ENCODE results near the gene KITLG. TPM values are rescaled to one million over a fixed set of nuclear protein-coding genes. Genes with fewer than 3 reads are reported as not detected.
"Not testable (repeated sequence)": the region's sequence is repeated elsewhere in the genome, so short reads cannot be mapped to it uniquely, and the experiment has no call there.

Gene KITLG
- total RNA-seq, 1 donor from 2014 or later: 30.5 TPM

DNA sequence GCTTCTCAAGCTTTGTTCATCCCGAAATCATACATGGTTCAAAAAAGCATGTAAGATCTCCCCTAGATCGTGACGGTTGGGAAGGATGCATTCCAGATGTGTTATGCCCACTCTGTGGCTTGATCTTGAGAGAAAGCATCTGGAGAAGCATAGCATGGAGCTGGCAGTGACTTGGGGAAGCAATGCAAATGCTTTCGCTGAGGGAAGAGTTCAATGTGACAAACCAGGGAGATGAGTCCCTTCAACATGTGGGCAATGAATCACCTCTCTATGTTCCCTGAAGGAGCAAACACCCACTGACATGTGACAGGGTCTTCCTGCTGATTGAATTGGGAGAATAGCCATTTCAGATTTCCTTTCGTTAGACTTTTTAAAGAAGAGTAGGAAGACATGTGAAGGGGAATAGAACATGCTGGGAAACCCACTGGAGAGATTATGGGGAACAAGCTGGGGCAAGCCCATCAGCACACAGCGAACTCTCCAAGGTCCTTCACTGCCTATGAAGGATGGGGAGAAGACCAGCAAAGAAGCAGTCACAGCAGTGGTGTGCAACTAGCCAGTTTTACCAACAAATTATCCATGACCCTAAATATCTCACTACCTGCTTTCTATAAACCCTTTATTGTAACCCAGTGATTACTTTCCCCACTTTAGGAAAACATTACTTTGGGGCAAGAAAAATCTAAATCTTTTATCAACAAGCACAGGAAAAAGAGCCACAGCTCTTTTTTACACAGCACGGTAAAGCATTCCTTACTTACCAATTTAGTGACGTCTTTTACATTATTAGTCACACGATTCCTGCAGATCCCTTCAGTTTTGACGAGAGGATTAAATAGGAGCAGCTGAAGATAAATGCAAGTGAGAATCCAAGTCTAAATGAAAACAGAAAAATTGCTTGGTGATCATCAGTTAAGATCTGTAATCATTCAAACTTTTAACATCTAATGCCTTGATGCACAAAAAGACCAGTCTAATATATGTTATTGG lies 35.0 kb downstream of the KITLG start:
- DNase-seq (ENCODE audit: low spot score): no peak

DNA sequence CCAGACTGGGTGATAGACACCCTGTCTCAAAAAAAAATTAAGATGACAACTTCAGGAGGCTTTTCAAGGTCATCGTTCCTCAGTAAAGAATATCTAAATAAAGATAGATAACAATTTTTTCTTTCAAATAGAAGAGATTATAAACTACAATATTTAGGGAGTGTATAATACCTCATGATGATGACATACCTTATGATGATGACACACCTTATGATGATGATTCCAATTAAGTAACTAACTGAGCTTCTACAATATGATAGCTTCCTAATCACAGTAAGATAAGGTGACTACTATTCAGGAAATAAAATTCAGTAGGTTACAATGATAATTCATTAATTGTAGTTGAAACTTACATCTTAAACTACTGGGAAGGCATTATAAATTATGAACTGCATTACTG lies 40.4 kb downstream of the KITLG start:
- no peak for DNase-seq (ENCODE audit: low spot score)

DNA sequence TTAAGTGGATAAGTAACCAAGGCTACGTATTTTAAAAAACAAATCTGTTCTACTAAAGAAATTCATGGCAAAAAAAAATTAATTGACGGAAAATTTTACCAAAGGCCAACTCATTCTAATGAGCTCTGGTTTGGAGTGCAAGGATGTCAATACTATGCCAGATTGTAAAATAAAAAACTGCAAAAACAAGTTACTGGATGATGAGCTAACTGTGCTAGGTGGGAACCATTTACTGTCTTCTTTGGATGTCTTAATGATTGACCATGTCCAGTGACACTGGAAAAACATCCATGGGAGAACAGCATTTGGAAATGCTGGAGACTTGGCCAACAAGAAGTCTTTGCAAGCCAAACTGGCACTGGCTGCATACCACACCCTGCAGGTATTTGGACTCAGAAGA lies 41.6 kb downstream of the KITLG start:
- no peak for DNase-seq (ENCODE audit: low spot score)

DNA sequence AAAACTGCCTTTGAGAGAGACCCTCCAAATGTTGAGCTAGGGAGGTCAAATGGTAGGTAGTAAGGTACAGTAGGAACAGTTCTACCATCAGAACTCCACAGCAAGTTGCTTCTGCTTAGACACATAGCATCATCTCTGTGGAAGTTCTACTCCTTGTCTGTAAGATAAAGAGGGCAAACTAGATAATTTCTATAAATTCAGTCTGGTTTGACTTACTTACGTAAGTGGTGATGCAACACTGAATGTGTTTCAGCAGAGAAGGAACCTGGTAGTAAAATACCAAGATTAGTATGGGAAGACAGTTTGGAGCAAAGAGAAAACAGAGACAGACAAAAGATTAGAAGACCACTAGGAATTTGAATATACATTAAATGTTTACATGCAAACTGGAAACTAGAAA lies 42.0 kb downstream of the KITLG start:
- no peak for DNase-seq (ENCODE audit: low spot score)

DNA sequence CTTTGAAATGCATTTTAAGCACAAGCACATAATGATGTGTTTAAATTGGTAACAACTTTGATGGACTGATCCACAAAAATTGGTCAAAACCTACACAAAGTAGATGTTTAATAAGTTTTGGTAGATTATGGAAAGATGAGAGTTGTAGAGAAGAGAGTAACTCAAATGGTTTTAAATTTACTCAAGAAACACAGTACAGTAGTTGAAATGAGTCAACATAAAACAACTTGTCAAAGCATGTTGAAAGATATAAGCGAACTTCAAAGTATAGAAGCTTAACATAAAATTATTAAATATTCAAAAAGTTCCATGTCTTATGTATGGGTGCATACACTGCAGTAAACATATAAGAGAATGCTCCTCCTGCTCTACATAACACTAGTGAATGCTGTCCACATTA lies 49.4 kb downstream of the KITLG start:
- DNase-seq (ENCODE audit: low spot score): no peak

DNA sequence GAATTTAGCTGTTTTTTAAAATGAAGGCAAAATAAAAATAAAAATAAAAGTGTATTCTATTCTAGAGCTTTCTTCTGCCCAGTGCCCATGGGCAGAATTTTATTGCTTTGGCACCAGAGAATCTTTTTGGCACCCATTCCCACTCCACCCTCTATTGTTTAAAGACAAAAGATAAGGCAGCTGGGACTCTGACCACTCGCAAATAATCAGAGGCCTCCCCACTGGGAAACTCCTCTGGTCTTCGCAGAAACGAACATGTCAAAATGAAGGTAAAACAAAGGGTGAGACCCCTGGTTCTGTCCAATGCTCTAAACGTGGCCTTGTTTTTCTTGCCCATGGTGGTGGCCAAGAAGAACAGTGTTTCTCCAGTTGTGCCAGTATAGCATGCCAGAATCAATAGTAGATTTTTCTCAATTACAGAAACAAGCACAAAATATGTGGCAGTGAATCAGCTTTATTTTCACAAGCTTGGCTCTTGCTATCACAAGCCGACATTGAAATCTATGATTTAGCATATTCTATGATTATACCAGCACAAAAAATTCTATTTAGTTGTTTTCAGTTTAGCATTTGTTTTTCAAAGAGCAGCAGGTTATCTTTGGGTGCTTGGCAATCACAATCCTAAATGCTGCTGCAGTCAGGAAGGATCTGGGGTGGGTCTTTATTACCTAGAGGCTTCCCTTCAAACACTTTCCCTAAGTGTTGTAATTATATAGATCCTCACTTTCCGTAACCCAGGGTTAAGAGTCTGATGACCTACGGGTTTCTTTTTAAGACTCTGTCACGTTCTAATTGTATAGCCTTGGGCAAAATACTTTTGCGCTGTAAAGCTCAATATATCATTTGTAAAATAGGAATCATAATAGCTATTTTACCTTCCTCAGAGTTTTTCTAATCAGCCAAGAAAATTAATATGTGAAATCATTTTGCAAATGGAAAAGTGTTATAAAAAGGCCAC lies 50.5 kb downstream of the KITLG start:
- DNase-seq (ENCODE audit: low spot score): no peak

DNA sequence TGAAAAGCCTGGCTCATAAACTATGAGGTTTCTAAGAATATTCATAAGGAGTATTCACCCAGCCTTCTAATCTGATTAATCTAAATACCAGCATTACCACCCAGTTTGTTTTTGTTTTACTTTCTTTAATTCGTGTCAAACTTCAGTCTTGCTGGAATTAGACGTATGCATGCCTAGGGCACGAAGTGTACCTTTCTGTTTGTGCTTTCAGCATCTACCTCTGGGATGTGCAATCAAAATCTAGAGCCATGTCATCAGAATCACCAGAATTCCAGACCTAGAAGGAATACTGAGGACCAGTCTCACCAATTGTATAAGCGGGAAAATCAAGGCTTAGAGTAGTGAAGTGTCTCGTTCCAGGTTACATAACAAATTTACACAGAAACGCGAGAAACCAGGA lies 57.3 kb downstream of the KITLG start:
- no peak for DNase-seq (ENCODE audit: low spot score)

DNA sequence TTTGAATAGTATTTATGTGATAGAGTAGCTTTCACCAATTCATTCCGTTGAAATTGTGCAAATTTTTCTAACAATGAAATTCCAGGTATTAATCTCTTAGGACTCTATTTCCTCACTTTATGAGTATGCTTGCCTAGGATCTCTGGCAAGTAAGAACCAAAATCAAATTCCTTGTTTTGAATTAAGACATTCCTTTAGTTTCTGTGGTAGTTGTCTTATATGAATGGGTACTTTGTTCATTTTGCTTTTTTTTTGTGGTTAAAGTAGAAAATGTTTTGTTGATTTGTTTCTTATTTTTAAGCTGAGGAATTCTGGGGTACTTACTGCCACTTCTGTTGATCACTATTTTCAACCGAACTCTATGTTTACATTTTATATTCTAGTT lies 59.8 kb downstream of the KITLG start:
- no peak for DNase-seq (ENCODE audit: low spot score)

DNA sequence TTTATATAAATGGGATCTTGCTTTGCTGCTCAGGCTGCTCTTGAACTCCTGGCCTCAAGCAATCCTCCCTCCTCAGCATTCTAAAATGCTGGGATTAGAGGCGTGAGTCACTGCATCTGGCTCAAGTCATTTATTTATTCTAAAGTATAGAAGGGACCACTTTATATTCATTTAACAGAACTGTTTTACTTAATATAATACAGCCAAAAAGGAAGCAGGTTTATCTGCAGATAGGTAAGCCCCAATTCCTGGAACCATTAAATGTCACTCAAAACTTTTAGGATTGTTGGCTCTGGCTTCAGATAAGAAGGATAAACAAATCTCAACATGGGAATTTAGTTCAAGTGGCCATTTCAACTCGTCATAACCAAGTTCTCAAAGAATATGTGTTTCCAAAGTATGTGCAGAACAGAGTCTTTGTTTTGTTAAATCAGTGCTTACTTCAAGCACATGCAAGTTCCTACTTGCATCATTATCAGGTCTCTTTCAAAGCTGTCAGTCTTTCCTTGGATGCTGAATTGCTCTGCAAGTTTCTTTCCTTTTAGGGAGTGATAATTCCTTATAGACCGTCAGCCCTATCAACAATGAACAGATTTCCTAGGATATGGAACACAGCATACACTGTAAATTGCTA lies 60.4 kb downstream of the KITLG start:
- DNase-seq (ENCODE audit: low spot score): no peak

DNA sequence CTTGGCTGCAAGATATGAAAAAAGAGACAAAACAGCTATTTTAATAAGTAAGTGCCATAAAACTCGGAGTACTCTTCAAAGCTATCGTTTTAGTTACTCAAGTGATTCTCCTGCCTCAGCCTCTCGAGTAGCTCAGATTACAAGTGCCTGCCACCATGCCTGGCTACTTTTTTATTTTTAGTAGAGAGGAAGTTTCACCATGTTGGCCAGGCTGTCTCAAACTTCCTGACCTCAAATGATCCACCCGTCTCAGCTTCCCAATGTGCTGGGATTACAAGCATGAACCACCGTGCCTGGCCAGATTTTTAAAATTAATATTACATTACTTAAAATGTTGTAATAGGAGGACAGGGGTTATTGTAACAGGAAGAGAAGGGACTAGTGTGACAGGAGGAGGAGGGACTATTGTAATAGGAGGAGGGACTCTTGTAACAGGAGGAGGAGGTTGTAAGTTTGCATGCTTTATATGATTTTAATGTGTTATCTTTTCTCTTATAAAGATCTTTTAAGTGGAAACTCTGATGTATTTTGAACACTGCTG lies 61.3 kb downstream of the KITLG start:
- DNase-seq (ENCODE audit: low spot score): no peak

DNA sequence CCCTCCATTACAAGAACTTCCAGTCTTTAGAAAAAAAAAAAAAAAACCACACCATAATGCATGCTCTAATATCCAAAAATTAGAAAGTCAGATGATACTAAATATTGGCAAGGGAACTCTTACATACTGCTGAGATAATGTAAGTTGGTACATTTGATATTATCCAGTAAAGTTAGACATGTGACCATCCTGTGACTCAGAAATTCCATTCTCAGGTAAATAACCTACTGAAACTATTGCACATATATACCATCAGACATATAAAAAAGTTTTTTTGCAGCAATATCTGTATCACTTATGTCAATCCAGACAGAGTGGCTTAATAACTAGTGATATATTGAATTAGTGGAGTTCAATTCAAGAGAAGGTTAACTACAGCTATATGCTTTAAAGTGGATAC lies 63.5 kb downstream of the KITLG start:
- no peak for DNase-seq (ENCODE audit: low spot score)

DNA sequence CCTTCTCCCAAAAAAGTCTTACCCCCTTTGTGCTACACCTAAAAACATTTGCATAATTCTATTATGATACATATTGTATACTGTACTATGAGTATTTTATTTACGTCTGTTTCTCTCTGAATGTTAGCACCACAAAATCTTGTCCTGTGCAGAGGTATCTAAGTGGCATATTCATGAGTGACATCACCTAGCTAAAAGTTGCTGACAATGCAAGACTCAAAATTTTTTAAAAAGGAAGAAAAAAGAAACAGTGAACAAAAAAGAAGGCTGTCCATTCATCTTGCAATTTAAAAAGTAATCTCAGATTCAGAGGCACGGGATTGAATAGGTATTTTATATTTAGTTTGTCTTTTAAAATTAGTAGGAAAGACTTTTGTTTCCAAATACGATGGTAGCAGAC lies 69.4 kb downstream of the KITLG start:
- DNase-seq (ENCODE audit: low spot score): no peak

DNA sequence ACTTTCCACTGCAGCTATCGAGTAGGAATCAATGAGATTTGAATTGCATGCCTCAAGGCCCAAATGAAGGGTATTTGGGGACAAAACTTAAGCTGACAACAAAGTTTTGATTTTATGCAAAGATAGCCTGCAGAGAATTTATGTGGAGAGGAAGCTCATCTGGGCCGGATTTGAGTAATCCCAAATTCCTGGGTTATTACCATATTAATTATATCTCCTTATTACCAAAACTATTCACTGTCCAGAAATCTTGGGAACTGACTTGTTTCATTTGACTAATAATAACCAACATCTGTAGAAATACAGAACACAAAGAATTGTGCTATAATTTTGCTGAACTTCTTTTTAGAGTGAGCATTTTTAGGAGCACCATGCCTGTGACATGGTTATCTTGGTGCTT lies 70.4 kb downstream of the KITLG start:
- DNase-seq (ENCODE audit: low spot score): no peak

DNA sequence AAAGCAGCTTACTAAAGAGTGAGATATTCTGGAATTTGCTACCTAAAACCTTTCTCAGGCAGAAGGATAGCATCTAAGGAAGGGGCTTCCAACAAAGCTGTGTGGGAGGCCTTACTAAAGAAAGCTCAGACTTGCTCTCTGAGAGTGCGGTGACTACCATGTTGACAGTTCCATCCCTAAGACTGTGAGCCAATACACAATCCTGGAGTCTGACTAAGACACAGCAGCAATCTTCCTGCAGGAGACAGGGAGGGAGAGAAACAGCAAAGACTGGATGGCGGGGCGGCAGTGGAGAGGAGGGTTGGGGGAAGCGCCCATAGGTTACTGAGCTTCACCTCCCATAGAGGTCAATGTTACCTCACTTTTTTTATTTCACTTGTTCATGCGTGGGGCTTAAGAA lies 70.9 kb downstream of the KITLG start:
- DNase-seq (ENCODE audit: low spot score): no peak

DNA sequence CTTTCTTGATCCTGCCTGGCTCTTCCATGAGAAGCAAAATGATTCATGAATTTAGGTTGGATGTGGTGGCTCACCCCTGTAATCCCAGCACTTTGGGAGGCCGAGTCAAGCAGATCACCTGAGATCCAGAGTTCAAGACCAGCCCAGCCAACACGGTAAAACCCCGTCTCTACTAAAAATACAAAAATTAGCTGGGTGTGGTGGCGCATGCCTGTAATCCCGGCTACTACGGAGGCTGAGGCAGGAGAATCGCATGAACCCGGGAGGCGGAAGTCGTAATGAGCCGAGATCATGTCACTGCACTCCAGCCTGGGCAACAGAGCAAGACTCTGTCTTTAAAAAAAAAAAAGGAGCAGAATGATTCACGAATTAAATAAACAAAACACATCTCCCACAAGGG lies 72.4 kb downstream of the KITLG start:
- DNase-seq (ENCODE audit: low spot score): not testable (repeated sequence)

DNA sequence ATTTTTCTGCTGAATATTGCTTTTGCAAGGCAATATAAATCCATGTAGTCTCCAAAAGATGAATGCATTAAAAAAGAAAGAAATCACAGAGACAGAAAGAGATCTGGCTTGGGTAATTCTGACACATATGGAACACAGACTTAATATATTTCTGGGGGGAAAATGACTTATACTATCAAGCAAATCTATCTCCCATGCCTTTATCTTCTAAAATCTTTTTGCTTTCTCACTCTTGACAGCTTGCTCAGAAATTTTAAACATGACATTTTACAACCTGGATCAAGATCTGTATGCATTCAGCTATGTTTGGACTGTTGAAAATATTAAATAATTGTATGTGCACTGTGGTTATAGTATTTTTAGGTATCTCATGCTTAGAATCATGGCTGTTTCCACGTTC lies 73.0 kb downstream of the KITLG start:
- no peak for DNase-seq (ENCODE audit: low spot score)

DNA sequence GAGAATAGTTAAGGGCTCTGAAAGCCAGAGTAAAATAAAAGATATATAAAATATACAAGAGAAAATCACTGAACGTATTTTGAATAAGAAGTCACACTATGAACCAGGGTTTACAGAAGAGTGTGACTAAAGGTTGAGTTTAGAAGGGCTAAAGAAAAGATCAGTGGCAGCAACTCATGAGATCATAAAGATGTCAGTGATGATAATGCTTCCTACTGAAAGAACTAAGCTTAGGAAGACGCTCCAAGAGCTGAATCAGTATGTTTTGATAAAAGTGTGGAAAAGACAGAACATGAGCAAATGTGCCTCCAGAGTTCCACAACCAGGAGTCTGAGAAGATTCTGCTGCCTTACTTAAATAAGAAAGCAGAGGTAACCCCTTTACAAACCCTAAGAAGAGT lies 74.6 kb downstream of the KITLG start:
- no peak for DNase-seq (ENCODE audit: low spot score)

DNA sequence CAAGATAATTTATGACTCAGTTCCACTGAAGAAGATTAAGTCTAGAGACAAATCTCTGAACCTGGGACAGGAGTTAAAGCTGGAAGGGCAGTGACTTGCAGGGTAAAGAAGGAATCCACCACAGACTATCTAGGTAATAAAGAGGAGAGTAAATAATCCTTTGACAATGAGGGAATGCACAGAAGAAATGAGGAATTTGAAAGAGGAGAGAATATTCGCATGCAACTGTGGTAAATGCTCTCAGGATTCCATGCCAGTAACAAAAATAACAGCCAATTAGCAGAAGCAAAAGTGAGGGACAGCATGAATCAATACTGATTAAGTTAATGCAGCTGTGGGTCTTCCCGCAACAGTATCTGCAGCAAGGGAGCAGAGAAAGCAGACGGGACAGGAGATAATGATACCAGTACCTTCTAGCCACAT lies 77.0 kb downstream of the KITLG start:
- no peak for DNase-seq (ENCODE audit: low spot score)

DNA sequence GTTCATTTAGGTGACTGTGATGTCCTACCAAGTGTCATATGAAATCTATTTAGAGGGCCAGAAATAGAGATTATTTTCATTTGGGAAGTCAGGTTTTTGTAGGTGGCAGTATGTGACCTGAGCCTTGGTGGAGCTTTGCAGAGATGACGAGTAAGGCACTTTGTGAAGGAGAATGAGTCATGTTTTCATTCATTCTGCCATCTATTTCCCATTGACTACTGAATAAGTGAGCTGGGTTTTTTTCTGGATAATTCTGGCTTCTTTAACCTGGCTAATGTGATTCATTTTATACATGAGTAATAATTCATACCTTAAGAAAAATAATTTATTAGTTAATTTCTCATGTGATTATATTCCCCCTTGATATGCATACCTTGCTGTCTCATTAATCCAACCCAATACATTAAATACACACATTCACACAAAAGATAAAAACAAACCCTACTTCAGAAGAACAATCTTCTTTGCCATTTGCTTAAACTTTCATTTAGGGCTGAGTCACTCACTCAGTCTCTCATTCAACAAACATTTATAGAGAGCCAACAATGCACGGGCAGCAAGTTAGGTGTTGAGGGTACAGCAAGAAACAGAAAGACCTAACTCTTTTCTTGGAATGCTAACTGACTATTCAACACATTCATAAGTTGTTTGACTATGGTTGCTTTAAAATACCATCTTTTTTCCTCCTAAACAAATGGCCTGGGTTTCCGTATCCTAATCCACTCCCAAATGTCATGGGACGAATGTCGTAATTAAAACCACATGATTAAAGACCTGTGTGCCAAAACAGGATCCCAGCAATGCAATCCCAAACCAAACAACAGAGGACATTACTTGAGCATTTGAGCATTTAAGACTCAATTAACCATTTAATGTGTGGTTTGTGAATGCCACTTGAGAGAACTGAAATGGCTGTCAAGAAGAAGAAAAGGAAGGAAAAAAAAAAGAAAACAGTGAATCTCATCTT lies 78.0 kb downstream of the KITLG start:
- no peak for DNase-seq (ENCODE audit: low spot score)

DNA sequence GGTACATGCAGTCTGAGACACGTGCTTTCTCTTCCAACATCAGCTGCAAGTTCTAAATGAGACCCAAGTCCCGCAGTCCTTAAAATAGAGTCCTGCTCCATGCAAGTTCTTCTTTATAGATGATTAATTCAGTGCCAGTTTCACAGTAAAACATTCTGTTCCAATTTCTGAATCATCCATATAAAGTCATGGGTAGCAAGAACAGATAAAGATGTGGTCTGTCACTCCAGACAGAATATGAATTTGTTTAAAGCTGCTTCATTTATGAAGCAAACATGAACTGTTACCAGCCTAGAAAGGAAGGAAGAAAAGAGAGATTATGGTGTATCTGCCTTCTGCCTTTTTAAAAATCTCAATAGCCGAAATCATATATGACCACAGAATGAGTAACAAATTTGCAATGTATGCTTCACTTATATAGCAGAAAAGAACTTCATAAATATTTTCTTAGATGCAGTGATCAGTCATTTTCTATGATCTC lies 83.3 kb downstream of the KITLG start:
- no peak for DNase-seq (ENCODE audit: low spot score)

DNA sequence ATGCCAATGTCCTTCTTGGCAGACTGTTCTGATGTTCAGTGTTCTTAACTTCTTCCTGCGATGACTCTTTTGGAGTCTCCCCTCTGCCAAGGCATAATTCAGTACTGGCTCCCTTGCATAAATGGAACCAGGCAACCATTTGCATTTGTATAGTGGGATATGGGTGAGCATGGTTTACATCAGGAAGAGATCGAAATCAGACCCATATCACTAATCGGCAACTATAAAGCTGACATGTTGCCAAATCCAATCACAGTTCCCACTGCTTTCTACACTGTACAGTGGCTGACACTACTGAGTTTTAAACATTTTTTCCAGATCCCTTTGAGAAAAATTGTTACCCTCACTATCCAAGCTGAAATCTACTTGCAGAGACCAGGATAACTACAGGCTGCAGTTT lies 83.8 kb downstream of the KITLG start:
- DNase-seq (ENCODE audit: low spot score): no peak

Measured in mucosa of gallbladder (tissue), 1 donor.